ENCODE measurements around the gene CHST12.

DNA sequence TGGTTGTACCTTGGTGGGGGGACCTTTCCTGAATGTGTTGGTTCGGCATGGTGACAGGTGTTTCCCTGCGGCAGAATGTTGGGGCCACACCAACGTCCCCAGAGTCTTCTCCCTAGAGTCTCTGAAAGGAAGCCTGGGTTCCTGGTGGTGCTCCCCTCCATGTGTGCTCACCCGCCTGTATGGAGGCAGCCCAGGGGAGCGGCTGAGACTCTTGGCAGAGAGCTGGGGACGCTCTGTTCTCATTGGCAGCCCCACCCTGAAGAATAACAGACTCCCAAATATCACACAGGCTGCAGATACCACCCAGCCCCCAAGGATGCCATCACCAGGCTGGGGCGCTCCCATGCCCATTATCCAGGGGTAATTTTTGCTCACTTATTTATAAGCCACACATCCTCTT, 34.8 kb downstream of the CHST12 start:
- TF ChIP-seq, protein P1, sequence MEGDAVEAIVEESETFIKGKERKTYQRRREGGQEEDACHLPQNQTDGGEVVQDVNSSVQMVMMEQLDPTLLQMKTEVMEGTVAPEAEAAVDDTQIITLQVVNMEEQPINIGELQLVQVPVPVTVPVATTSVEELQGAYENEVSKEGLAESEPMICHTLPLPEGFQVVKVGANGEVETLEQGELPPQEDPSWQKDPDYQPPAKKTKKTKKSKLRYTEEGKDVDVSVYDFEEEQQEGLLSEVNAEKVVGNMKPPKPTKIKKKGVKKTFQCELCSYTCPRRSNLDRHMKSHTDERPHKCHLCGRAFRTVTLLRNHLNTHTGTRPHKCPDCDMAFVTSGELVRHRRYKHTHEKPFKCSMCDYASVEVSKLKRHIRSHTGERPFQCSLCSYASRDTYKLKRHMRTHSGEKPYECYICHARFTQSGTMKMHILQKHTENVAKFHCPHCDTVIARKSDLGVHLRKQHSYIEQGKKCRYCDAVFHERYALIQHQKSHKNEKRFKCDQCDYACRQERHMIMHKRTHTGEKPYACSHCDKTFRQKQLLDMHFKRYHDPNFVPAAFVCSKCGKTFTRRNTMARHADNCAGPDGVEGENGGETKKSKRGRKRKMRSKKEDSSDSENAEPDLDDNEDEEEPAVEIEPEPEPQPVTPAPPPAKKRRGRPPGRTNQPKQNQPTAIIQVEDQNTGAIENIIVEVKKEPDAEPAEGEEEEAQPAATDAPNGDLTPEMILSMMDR (conservative IDR thresholded peaks at IDR 0.05; ENCODE audit: low read depth, low read length): no peak
- TF ChIP-seq EZH2 (IDR thresholded peaks at IDR 0.05; ENCODE audit: low read length, unreplicated experiment): no peak
